WI38 (cell line): Measurements from ENCODE around the gene RAPGEF3.

Source experiments
- H3K4me3 ChIP-seq: 2 replicates; pipeline ENCODE4 v1.5.1; 2011; ENCODE audit warnings: low read depth, mild to moderate bottlenecking, control low read depth, low read length
- TF ChIP-seq, protein P1 (sequence below): IDR thresholded peaks from 2 replicates; pipeline ENCODE4 v1.5.1; 2012; ENCODE audit warnings: low read depth, mild to moderate bottlenecking, control low read depth, low read length

Gene RAPGEF3

DNA sequence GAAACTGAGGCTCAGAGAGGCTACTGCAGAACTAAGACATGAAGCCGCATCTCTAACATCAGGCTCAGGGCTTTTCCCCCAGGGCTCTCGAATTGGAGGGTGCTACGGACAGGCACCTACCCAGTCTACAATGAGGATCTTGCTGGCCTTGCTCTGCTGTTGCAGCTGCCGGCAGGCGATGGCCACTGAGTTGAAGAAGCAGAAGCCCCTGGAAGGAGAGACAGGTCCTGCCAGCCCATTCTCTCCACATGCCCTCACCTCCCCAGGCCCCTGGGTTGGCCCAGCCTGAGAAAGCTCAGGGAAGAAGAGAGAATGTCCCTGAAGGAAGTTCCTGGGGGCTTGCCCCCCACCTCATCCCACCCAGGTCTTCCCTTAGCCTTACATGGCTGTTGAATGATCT lies 30.5 kb upstream of the RAPGEF3 start:
- TF ChIP-seq, protein P1, sequence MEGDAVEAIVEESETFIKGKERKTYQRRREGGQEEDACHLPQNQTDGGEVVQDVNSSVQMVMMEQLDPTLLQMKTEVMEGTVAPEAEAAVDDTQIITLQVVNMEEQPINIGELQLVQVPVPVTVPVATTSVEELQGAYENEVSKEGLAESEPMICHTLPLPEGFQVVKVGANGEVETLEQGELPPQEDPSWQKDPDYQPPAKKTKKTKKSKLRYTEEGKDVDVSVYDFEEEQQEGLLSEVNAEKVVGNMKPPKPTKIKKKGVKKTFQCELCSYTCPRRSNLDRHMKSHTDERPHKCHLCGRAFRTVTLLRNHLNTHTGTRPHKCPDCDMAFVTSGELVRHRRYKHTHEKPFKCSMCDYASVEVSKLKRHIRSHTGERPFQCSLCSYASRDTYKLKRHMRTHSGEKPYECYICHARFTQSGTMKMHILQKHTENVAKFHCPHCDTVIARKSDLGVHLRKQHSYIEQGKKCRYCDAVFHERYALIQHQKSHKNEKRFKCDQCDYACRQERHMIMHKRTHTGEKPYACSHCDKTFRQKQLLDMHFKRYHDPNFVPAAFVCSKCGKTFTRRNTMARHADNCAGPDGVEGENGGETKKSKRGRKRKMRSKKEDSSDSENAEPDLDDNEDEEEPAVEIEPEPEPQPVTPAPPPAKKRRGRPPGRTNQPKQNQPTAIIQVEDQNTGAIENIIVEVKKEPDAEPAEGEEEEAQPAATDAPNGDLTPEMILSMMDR = no peak

DNA sequence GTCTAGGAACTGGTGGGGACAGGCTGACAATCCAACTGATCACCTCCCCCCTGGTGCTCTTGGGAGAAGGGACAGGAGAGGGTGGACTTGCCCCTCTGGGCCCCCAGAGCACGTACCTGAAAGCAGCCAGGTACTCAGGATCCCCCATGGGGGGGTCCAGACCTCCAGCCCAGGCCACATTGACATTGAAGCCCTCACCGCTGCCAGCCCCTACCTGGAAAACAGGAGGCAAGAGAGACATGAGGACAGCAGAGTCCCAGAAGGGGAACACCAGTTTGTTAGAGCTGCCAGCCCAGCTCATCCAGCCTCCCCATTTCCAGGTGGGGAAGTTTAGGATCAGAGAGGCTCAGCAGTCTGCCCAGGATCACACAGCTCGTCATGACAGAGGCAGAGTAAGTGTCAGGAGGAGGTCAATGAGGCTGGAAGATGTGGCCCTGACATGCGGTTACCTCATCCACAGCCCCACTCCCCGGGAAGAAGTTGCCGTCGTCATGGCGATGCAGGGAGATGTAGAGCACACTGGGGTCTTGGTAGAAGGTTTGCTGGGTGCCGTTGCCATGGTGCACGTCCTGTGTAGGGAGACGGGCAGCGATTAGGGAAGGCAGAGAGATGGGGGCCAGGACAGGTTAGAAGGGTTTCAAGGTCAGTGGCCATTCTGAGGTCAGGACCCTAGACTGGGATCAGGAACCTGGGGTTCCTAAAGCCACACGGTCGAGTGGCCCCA lies 29.1 kb upstream of the RAPGEF3 start:
- no peak overlapping the region for H3K4me3 ChIP-seq
- TF ChIP-seq, protein P1 = no peak

More for the DNA sequence above, 30.5 kb upstream of the RAPGEF3 start:
- no peak overlapping the region for H3K4me3 ChIP-seq

DNA sequence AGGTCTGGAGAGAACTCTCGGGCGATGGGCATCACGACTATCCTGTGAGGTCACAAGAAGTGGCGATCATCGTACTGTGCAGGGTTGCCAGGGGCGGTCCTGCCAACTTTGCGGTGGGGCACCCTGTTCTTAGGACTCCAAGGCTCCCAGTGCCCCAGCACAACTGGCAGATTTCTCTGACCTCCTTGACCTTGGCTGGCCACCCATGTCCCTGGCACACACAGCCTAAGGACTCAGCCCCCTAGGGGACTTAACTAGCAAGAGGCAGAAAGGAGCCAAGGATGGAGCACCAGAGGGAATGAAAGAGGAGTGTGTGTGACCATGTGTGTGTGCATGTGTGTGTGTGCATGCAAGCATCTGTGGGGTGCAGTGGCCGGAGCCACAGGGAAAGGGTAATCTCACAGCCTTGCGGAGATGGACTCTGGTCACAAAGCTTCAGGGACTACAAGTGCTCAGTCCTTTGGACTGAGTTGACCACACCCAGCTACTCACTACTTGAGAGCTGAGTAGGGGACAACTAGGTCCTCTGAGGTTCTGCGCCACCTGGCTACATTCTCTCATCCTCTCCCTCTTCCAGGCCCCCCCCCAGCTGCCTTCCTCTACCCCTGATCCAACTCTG lies 28.1 kb upstream of the RAPGEF3 start:
- no peak overlapping the region for H3K4me3 ChIP-seq
- TF ChIP-seq, protein P1 = no peak

DNA sequence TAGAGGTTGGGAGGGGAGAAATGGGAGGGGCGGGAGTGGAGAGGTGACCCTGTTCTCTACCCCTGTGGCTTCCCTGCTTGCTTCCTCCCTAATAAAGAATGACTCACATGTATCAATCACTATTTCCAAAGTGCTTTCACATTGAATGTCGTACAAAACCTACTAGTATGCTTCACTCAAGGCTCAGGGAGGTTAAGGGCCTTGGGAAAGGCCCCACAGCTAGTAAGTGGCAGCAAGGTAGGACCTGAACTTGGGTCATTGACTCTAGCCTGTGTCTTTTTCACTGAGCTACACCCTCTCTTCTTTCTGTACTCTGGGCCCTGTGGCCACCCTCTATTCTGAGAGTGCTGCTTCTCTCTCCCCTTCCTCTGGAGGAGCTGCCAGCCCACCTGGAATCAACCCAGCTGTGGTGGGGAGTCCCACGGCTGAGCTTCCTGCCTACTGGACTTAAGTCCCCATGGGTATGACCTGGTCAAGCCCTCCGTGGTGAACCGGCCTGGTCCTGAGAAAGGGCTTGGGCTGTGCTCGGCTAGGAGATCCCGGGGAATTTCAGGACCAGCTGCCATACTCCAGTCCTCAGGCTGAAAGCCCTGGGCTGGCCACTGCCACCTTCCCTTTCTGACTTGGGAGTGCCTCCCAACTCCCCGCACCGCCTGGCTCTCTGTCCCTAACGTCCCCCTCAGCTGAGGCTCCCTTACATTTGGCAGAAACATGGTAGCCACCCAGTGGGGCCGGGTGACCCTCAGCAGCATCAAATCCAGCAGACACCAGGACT lies 27.4 kb upstream of the RAPGEF3 start:
- TF ChIP-seq, protein P1 = no peak
- H3K4me3 ChIP-seq = no peak overlapping the region

DNA sequence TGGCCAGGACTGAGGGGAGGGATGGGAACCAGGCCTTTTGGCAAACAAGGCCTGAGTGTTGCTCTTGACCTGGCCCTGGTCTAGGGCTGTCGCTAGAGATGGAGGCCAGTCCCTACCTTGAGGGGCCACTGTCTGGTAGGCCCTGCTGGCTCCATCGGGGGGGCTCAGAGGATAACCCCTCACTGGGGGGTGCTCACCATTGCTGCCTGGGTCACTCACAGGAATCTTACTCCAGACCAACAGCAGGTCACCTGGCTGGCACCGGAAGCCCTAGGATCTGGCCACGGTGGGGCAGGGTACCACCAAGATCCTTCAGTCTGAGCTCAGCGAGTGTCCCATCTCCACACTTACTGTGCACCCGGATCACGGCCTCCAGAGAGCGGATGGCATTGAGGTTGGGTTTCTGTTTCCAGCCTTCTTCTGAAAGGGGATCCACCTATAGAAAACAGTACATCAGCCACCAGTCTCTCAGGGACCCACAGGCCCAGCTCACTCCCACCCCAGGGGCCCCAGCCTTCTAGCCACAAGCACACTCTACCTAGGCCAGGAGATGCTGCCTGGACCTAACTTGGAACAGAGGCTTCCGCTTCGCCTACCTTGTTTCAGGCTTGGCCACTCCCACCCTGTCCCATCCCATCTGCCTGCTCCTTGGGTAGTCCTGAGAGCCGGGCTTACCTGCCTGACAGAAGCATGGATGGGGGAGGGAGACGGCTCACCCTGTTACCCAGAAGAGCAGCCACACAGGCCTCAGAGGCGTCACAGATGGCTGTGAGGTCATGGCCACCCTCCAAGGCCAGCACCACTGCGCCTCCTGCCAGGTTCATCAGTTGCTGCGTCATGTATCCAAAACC lies 26.6 kb upstream of the RAPGEF3 start:
- TF ChIP-seq, protein P1 = no peak
- no peak overlapping the region for H3K4me3 ChIP-seq

DNA sequence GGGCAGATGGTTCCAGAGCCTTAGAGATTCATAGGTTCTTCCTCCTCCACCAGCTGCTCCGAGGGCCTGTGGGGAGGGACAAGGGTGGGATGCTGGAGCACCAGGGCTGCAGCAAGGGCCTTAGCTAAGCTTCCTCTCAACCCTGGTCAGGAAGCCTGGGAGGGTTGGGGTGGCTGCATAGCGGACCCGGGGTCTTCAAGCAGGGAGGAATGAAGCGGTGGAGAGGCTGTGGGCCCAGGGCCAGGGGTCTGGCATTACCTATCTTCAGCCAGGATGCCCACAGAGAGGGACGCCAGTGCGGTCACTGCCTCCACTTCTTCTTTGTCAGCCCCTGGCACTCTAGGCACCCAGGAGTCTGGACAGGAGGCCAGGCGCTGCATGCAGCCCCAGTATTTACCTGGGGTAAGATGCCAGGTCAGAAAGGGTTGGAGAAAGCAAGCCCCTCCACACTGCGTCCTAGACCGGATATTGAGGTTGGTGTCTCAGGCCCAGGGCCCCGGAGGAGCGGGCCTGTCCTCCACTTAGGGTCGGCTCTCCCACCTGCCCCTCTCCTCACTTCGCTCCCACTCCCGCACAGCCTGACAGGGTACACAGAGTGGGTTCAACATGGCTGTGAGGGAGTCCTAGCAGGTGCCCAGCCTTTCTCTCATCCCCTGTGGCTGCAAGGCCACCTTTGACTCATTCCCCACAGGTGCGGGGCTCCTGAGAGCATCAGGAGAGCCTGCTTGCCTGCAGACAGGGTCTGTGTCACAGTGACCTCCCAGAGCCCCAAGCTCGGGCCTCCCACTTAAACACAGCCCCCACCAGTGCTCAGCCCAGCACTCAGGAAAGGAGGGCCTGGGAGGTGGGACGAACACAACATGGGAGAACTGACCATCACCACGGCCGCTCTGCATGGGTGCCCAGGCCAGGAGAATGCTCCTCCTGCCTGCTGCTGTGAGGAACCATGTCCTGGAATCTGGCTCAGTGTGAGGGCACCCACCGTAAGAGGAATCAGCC lies 25.4 kb upstream of the RAPGEF3 start:
- TF ChIP-seq, protein P1 = no peak
- no peak overlapping the region for H3K4me3 ChIP-seq
